Colonic mucosa (tissue), 4 donors: ENCODE data around the gene IRF6. TPM values are rescaled to one million over a fixed set of nuclear protein-coding genes. Genes with fewer than 3 reads are reported as not detected.
A peak's percentile ranks its signal among the peaks of the same experiment; 100 is the strongest.

Experiments used
- DNase-seq: peaks from one replicate; pipeline ENCODE4 v3.0.0-alpha.2; 2020
- H3K27ac ChIP-seq: fragments of 200-600 bp; one replicate; pipeline ENCODE4 v1.8.0; 2021
- H3K27me3 ChIP-seq: fragments of 200-600 bp; one replicate; pipeline ENCODE4 v1.8.0; 2021
- H3K36me3 ChIP-seq: fragments of 200-600 bp; one replicate; pipeline ENCODE4 v1.8.0; 2021
- H3K4me1 ChIP-seq: fragments of 200-600 bp; one replicate; pipeline ENCODE4 v1.8.0; 2021; ENCODE audit warnings: mild to moderate bottlenecking
- H3K4me3 ChIP-seq: fragments of 200-600 bp; one replicate; pipeline ENCODE4 v1.8.0; 2021
- H3K9ac ChIP-seq, 2 donors: one replicate each; pipeline ENCODE4 v1.7.0; 2013; ENCODE audit warnings: control low read depth in 2 of 2, low read depth in 2 of 2, low read length in 2 of 2
- H3K9me3 ChIP-seq: fragments of 200-600 bp; one replicate; pipeline ENCODE4 v1.8.0; 2021
- intact Hi-C: fragments of 100-400 bp; cut with DNase I; formaldehyde crosslinking; loops from one replicate; pipeline ENCODE4 v1.14.1; 2022
- total RNA-seq, 2 donors: library from RNA; stranded (reverse); fragmentation: NEBNext Ultra II Directional in 1 of 2; extraction: Animal tissue kit (Norgen Biotek cat#: 25700) in 1 of 2; gene quantifications; one replicate each; pipeline ENCODE4 v1.2.1, GENCODE V29; 2021
- TF ChIP-seq, protein P1 (sequence below): fragments of 200-600 bp; IDR thresholded peaks from one replicate; pipeline ENCODE4 v1.8.0; 2022; ENCODE audit warnings: antibody characterized with exemption, mild to moderate bottlenecking
- donor health status: healthy.
- donor health status: DM: no; HTN: no; CAD: no.
- donor health status: DM: no; HTN: no; CAD: no.

IRF6 gene
- 100 to 1,000 TPM in 1 of 2 donors, 10 to 100 TPM in 1; 87.5 to 133 TPM for total RNA-seq

DNA sequence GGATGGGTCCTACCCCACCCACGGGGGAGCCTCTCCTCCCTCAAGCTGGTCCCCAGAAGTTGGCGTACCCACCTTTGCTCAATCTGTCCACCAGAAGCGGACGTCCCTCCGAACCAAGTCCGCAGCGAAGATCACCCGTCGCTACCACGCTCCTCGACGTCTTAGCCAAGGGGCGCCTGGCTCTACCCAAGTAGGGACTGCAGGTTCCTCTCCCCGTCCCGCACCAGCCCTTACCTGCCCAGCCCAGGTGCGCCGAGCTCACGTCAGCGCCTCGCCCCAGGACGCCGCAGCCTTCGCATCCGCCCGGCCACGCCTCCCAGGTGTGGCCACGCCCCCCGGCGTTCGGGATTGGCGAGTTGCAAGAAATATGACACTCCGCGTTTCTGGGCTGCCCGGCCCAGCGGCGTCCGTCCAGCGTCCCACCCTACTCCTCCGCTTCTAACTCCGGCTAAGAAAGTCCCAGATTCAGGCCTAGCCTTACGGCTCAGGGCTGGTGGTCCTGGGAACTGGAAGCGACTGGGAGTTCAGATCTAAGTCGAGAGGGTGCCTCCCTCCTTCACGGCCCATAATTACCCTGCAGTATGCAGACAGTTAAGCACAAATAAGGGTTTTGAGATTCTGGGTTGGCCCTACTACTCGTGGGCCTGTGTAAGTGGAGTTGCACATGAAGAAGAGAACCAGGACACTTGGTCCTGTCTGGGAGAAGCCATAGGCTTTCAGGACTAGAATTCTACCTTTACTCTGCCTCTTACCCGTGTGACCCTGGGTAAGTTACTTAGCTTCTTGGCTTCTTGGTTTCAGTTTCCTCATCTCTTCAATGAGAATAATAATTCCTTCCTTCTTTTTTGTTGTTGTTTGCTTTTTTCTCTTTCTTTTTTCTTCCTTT, at the start of gene IRF6:
IRF6 (minus strand) TSS at position 268 of the 886 bp plus-strand sequence. CDS start 4,729 bp downstream, outside the sequence.
- peak within 1 kb of the TSS; percentile 59 for H3K4me3 ChIP-seq
- H3K27ac ChIP-seq, result peak within 1 kb of the TSS; percentile 60
- TF ChIP-seq, protein P1, sequence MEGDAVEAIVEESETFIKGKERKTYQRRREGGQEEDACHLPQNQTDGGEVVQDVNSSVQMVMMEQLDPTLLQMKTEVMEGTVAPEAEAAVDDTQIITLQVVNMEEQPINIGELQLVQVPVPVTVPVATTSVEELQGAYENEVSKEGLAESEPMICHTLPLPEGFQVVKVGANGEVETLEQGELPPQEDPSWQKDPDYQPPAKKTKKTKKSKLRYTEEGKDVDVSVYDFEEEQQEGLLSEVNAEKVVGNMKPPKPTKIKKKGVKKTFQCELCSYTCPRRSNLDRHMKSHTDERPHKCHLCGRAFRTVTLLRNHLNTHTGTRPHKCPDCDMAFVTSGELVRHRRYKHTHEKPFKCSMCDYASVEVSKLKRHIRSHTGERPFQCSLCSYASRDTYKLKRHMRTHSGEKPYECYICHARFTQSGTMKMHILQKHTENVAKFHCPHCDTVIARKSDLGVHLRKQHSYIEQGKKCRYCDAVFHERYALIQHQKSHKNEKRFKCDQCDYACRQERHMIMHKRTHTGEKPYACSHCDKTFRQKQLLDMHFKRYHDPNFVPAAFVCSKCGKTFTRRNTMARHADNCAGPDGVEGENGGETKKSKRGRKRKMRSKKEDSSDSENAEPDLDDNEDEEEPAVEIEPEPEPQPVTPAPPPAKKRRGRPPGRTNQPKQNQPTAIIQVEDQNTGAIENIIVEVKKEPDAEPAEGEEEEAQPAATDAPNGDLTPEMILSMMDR, result no peak
- no peaks in the 10 kb centered on the region for H3K4me1 ChIP-seq
- H3K27me3 ChIP-seq, result no peaks in the 10 kb centered on the region
- DNase-seq, result peak; percentile 98
- no peaks in the 10 kb centered on the region for H3K36me3 ChIP-seq
- intact Hi-C loops, result no loop called here
- peak within 1 kb of the TSS; percentile 87 to 98 for H3K9ac ChIP-seq
- H3K9me3 ChIP-seq, result no peaks in the 10 kb centered on the region

- intact Hi-C loops, result no loop called here
- TF ChIP-seq, protein P1, result no peak
- H3K36me3 ChIP-seq, result no peaks in the 10 kb centered on the region
These were observed 49.7 kb upstream of the IRF6 start for GRCh38 chr1:209855623-209856022.

DNA sequence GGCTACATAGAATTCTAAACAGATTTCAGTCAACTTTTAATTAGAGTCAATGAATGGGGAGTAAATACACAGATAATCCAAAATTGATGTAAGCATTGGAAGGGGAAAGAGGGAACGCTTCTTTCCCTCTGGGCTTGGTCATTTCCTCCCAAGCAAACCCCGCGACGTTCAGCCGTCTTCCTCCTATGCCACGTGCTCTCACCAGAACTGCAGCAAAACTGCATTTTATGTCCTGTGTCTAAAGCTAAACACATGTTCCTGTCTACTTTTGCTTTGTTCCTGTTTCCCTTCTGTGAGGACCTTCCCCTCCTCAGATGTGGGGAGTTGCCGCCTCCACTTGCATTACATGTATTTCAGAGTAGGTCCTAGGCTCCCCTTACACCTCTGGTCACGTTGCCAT, 49.1 kb upstream of the IRF6 start:
- H3K4me1 ChIP-seq, result no peaks in the 10 kb centered on the region
- H3K9me3 ChIP-seq, result no peaks in the 10 kb centered on the region
- DNase-seq, result no peak
- intact Hi-C loops, result no loop called here
- H3K27me3 ChIP-seq, result no peaks in the 10 kb centered on the region
- H3K27ac ChIP-seq, result no peak overlapping the region
- TF ChIP-seq, protein P1, result no peak
- H3K4me3 ChIP-seq, result no peak overlapping the region
- H3K36me3 ChIP-seq, result no peaks in the 10 kb centered on the region
- no peak overlapping the region for H3K9ac ChIP-seq

More at GRCh38 chr1:209855623-209856022, 49.7 kb upstream of the IRF6 start:
- H3K27ac ChIP-seq, result no peak overlapping the region
- H3K27me3 ChIP-seq, result no peaks in the 10 kb centered on the region
- H3K4me3 ChIP-seq, result no peak overlapping the region
- H3K4me1 ChIP-seq, result no peaks in the 10 kb centered on the region
- H3K9me3 ChIP-seq, result no peaks in the 10 kb centered on the region
- no peak for DNase-seq
- H3K9ac ChIP-seq, result no peak overlapping the region

- no peaks in the 10 kb centered on the region for H3K27me3 ChIP-seq
- TF ChIP-seq, protein P1, result no peak
- no peaks in the 10 kb centered on the region for H3K36me3 ChIP-seq
- H3K4me3 ChIP-seq, result no peak overlapping the region
- H3K4me1 ChIP-seq, result no peaks in the 10 kb centered on the region
- no peak overlapping the region for H3K9ac ChIP-seq
- H3K9me3 ChIP-seq, result no peaks in the 10 kb centered on the region
- no peak overlapping the region for H3K27ac ChIP-seq
- intact Hi-C loops, result no loop called here
- no peak for DNase-seq
These were observed 48.3 kb upstream of the IRF6 start for GRCh38 chr1:209854196-209854595.

DNA sequence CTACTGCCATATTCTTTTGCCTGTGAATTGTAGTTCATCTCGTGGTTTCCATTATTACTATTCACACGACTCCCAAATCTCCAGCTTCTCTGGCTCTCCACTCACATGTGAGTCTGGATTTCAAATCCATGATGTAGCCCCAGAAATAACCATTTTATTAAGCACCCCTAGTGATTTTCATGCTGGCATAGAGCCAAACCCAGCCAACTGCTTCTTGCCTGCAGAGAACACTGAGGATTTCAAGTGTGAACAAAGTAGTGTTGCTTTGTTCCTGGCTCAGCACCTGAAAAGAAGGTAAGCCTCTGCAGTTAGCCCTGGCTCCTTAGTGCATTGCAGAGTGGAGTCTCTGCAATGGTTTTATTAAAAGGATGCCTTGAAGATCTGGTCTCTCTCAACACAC, 47.7 kb upstream of the IRF6 start:
- TF ChIP-seq, protein P1, result no peak
- no peak for DNase-seq
- H3K4me1 ChIP-seq, result no peaks in the 10 kb centered on the region
- no peaks in the 10 kb centered on the region for H3K36me3 ChIP-seq
- no peak overlapping the region for H3K27ac ChIP-seq
- no peaks in the 10 kb centered on the region for H3K9me3 ChIP-seq
- H3K27me3 ChIP-seq, result no peaks in the 10 kb centered on the region
- intact Hi-C loops, result no loop called here
- no peak overlapping the region for H3K9ac ChIP-seq
- no peak overlapping the region for H3K4me3 ChIP-seq
